Suprapubic skin (tissue), 4 donors: Measurements from ENCODE around the gene RIOX2. TPM values are rescaled to one million over a fixed set of nuclear protein-coding genes. Genes with fewer than 3 reads are reported as not detected.

Experiments used
- DNase-seq, 2 donors: peaks; one replicate each; pipeline ENCODE4 v3.0.0-alpha.2; 2019; ENCODE audit warnings: low spot score in 2 of 2
- H3K27ac ChIP-seq: fragments of 200-600 bp; sonication (generic); one replicate; pipeline ENCODE4 v1.5.1; 2019
- H3K27me3 ChIP-seq: fragments of 200-600 bp; sonication (generic); one replicate; pipeline ENCODE4 v1.5.1; 2019
- H3K36me3 ChIP-seq: fragments of 200-600 bp; sonication (generic); one replicate; pipeline ENCODE4 v1.5.1; 2019
- H3K4me1 ChIP-seq: fragments of 200-600 bp; sonication (generic); one replicate; pipeline ENCODE4 v1.5.1; 2019
- H3K4me3 ChIP-seq: fragments of 200-600 bp; sonication (generic); one replicate; pipeline ENCODE4 v1.5.1; 2019; ENCODE audit warnings: mild to moderate bottlenecking
- H3K9me3 ChIP-seq: fragments of 200-600 bp; sonication (generic); one replicate; pipeline ENCODE4 v1.5.1; 2019
- EP300 ChIP-seq: sonication (generic); formaldehyde crosslinking; IDR thresholded peaks from one replicate; pipeline ENCODE4 v1.6.1; 2017; ENCODE audit warnings: antibody characterized with exemption
- POLR2A ChIP-seq, 2 donors: fragments of 450-650 bp; IDR thresholded peaks; one replicate each; pipeline ENCODE4 v1.6.1; 2017; ENCODE audit warnings: antibody characterized with exemption in 2 of 2, mild to moderate bottlenecking in 2 of 2, moderate library complexity in 2 of 2
- POLR2AphosphoS5 ChIP-seq, 3 donors: sonication (generic); formaldehyde crosslinking; IDR thresholded peaks; one replicate each; pipeline ENCODE4 v1.6.1; 2017; ENCODE audit warnings: antibody characterized with exemption in 3 of 3
- WGBS: methylation state at CpG from one replicate; pipeline ENCODE4 v1.1.5; 2018; 5-methylcytosine and 5-hydroxymethylcytosine counted together
- total RNA-seq, 4 donors: library from RNA; depleted of rRNA; stranded (reverse); fragments of >200 nt; gene quantifications; one replicate each; pipeline ENCODE4 v1.1.0, GENCODE V29; 2016
- TF ChIP-seq, protein P1 (sequence below), 2 donors: fragments of 200-600 bp in 1 of 2; fragments of 450-650 bp in 1 of 2; sonication (generic) in 1 of 2; IDR thresholded peaks; one replicate each; pipeline ENCODE4 v1.5.1; 2016 to 2019; ENCODE audit warnings: antibody characterized with exemption in 2 of 2, mild to moderate bottlenecking in 1 of 2, moderate library complexity in 1 of 2

Gene RIOX2
- total RNA-seq, 4 donors from 2014 or later = 30.1 to 44.1 (median 38.6) TPM

DNA sequence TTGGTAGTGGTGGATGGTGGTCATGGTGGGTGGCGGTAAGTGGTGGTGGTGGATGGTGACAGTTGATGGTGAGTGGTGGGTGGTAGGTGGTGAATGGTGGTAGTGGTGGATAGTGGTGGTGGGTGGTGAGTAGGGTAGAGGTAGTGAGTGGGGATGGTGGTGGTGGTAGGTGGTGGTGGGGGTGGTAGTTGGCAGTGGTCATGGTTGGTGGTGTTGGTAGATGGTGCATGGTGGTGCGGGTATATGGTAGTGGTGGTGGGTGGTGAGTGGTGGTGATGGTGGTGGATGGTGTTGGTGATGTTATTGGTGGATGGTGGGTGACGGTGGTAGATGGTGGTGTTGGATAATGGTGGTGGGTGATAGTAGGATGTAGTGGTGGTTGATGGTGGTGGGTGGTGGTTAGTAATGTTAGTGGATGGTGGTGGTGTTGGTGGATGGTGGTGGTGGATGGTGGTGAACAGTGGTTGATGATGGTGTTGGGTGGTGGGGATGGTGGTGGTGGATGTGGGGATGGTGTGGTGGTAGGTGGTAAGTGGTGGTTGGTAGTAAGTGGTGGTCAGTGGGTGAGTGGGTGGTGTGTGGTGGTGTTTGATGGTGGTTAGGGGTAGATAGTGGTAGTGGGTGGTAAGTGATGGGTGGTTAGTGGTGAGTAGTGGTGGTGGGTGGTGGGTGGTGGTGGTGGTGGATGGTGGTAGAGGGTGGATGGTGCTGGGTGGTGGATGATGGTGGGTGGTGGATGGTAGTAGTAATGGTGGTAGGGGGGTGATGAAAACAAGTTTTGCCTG is 16.7 kb upstream of the RIOX2 start:
- Histone ChIP-seq H3K4me1 (no peaks in the 10 kb centered on the region), H3K9me3 (no peaks in the 10 kb centered on the region), H3K27ac (no peak overlapping the region), H3K36me3 (no peaks in the 10 kb centered on the region), H3K4me3 (no peak overlapping the region), H3K27me3 (no peaks in the 10 kb centered on the region)
- DNase-seq = no peak
- 98% methylated on average over 3 of the region's 3 CpGs for WGBS
- no peak for TF ChIP-seq EP300
- TF ChIP-seq POLR2AphosphoS5 (IDR thresholded peaks at IDR 0.05) = no peak
- no peak for TF ChIP-seq POLR2A (IDR thresholded peaks at IDR 0.05)
- TF ChIP-seq, protein P1, sequence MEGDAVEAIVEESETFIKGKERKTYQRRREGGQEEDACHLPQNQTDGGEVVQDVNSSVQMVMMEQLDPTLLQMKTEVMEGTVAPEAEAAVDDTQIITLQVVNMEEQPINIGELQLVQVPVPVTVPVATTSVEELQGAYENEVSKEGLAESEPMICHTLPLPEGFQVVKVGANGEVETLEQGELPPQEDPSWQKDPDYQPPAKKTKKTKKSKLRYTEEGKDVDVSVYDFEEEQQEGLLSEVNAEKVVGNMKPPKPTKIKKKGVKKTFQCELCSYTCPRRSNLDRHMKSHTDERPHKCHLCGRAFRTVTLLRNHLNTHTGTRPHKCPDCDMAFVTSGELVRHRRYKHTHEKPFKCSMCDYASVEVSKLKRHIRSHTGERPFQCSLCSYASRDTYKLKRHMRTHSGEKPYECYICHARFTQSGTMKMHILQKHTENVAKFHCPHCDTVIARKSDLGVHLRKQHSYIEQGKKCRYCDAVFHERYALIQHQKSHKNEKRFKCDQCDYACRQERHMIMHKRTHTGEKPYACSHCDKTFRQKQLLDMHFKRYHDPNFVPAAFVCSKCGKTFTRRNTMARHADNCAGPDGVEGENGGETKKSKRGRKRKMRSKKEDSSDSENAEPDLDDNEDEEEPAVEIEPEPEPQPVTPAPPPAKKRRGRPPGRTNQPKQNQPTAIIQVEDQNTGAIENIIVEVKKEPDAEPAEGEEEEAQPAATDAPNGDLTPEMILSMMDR (IDR thresholded peaks at IDR 0.05) = no peak

DNA sequence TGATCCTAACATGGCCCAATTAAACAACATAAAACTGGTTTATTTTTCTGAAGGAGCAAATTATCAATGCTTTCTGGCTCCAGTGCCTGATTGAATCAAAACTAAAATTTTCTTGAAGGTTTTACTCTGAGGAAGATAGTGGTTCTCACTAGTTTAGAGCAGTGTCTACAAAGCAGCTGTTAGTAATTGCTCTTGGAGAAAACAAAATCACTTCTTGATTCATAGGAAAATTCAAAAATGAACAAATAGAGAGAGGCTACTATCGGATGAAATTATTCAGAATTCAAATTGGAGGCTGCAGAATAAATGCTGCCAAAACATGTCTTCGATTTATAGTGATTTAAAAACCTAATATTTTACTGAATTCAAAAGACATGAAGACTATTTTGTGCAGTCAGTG is 15.1 kb upstream of the RIOX2 start:
- H3K27ac ChIP-seq = no peak overlapping the region
- H3K36me3 ChIP-seq = no peaks in the 10 kb centered on the region
- no peak for TF ChIP-seq POLR2AphosphoS5 (IDR thresholded peaks at IDR 0.05)
- TF ChIP-seq EP300 = no peak
- no peak for TF ChIP-seq POLR2A (IDR thresholded peaks at IDR 0.05)
- TF ChIP-seq, protein P1 (IDR thresholded peaks at IDR 0.05) = no peak
- no peaks in the 10 kb centered on the region for H3K27me3 ChIP-seq
- no peak overlapping the region for H3K4me3 ChIP-seq
- H3K9me3 ChIP-seq = no peaks in the 10 kb centered on the region
- H3K4me1 ChIP-seq = no peaks in the 10 kb centered on the region
- WGBS = 81% methylated on average over 2 of the region's 2 CpGs
- no peak for DNase-seq

DNA sequence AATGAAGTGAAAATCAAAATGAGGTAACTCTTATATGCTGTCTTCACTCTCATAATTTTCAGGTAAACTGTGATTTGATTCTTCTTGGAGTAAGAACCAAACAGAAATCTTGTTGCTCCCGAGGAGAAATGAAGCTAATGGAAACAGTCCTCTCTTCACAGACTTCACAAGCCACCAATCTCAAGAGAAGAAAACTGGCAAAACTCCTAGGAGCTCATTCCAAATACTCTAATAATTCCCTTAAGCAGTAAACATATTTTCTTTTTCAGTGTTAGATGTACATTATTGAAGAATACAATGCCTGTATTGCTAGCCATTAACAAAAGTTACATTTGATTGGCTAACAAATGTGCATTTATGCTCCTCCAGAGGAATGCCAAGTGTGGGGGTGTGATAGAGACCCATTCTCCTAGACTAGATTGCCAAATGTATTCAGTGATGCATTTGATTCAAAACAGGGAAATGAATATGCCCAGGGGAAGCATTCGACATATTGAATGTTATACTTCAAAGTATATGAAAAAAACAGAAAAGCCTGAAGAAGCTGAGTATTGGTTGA is 11.8 kb upstream of the RIOX2 start:
- no peak for TF ChIP-seq EP300
- TF ChIP-seq POLR2AphosphoS5 (IDR thresholded peaks at IDR 0.05) = no peak
- TF ChIP-seq, protein P1 (IDR thresholded peaks at IDR 0.05) = no peak
- 34% methylated on average over 2 of the region's 2 CpGs for WGBS
- Histone ChIP-seq H3K4me3 (no peak overlapping the region), H3K9me3 (no peaks in the 10 kb centered on the region), H3K27ac (no peak overlapping the region), H3K27me3 (no peaks in the 10 kb centered on the region), H3K4me1 (no peaks in the 10 kb centered on the region), H3K36me3 (no peaks in the 10 kb centered on the region)
- no peak for DNase-seq

DNA sequence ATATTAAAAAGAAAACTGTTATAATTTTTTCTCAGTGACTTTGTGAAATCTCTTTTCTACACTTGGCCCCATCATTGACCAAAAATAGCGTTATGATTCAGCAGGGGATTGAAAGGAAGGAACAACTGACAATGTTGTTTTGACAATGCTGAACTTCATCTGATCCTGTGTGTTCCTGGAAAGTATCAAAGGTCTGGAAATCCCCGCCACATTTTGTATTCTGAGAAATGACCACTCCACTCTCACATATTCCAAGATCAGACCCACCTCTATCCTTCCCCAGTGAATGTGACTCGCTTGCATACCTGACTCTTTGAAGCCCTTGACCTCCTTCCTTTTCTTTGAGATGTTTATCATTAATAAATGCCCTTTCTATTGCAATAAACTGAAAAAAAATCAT is 9.7 kb upstream of the RIOX2 start:
- Histone ChIP-seq H3K9me3 (no peaks in the 10 kb centered on the region), H3K36me3 (no peaks in the 10 kb centered on the region), H3K4me3 (no peak overlapping the region), H3K4me1 (no peaks in the 10 kb centered on the region), H3K27ac (no peak overlapping the region), H3K27me3 (no peaks in the 10 kb centered on the region)
- no peak for DNase-seq
- WGBS = 54% methylated on average over 3 of the region's 3 CpGs
- TF ChIP-seq POLR2AphosphoS5 (IDR thresholded peaks at IDR 0.05) (no peak), EP300 (no peak), POLR2A (IDR thresholded peaks at IDR 0.05) (no peak)
- TF ChIP-seq, protein P1 (IDR thresholded peaks at IDR 0.05) = no peak

DNA sequence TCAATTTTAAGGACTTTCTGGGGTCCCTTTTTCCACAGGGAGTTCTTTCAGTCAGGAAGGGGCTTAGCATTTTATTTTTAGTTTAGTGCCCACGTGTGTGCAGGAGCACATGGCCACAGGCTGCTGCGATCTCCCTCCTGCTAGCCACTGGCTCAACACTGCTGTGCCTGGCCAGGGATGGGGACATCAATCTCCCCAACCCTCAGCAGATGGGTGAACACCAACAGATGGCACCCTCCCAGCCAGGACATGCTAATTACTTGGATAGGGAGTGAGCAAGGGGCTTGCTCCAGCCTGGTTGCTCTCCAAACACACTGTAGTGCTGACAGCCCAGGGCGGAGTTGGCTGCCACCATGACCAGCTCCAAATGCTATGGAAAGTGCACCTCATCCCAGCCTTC is 7.4 kb upstream of the RIOX2 start:
- H3K27me3 ChIP-seq = no peaks in the 10 kb centered on the region
- H3K4me1 ChIP-seq = no peaks in the 10 kb centered on the region
- H3K9me3 ChIP-seq = no peaks in the 10 kb centered on the region
- DNase-seq = no peak
- H3K27ac ChIP-seq = no peak overlapping the region
- H3K4me3 ChIP-seq = no peak overlapping the region
- no peak for TF ChIP-seq POLR2AphosphoS5 (IDR thresholded peaks at IDR 0.05)
- TF ChIP-seq, protein P1 (IDR thresholded peaks at IDR 0.05) = no peak
- no peak for TF ChIP-seq EP300
- no peak for TF ChIP-seq POLR2A (IDR thresholded peaks at IDR 0.05)
- 86% methylated on average over 2 of the region's 3 CpGs for WGBS
- H3K36me3 ChIP-seq = no peaks in the 10 kb centered on the region
